ENCODE measurements around the gene WWC1.

The WWC1 gene

DNA sequence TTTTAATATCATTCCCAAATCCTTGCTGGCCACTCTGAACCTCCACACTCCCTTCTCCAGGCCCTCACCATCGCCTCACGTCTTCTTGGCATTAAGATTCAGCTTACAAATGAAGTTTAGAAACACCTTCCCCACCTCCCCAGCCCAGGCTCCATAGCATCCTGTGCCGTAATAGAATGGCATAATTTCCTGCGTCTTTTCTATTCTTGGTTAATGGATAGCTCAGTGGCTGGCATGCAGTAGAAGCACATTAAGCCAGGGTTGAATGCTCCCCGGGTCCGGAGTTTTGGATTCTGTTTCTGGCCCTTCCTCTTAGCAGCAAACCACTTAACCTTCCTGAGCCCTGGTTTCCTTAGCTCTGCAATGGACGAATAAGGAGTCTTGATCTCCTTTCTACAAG lies 13.8 kb downstream of the WWC1 start:
- WGBS: 93% methylated on average over 5 of the region's 7 CpGs
- Histone ChIP-seq H2AFZ (ENCODE audit: low read depth, low read length) (no peak overlapping the region), H3K4me3 (ENCODE audit: insufficient read depth in 1 of 2, low read depth in 1 of 2, low read length in 2 of 2) (no peak overlapping the region), H2BK15ac (ENCODE audit: low read depth, poor library complexity, severe bottlenecking) (no peak overlapping the region), H2BK5ac (ENCODE audit: low read depth, low read length, poor library complexity, severe bottlenecking) (no peak overlapping the region), H4K8ac (ENCODE audit: low read length) (no peak overlapping the region), H3K27me3 (ENCODE audit: control insufficient read depth in 1 of 2, insufficient read depth in 1 of 2, low read length in 2 of 2) (no peaks in the 10 kb centered on the region), H3K4ac (ENCODE audit: low read depth in 1 of 2, low read length in 2 of 2) (no peak overlapping the region), H2AK5ac (ENCODE audit: low read length, severe bottlenecking) (no peak overlapping the region), H3K9me3 (ENCODE audit: control insufficient read depth, low read length) (no peaks in the 10 kb centered on the region), H3K23ac (ENCODE audit: low read length in 2 of 2) (no peak overlapping the region), H3K14ac (ENCODE audit: low read length in 2 of 2) (no peak overlapping the region), H4K91ac (ENCODE audit: low read length) (no peak overlapping the region), H3K18ac (ENCODE audit: low read depth in 1 of 2, low read length in 2 of 2) (no peak overlapping the region), H3K4me2 (ENCODE audit: low read length, poor library complexity, severe bottlenecking) (peak overlapping the region; percentile 13), H3K4me1 (ENCODE audit: control insufficient read depth, insufficient read depth, low read depth, low read length) (peaks cover 11% of the 10 kb centered on the region), H3K36me3 (ENCODE audit: control insufficient read depth in 1 of 2, insufficient read depth in 2 of 2, low read depth in 1 of 2, low read length in 2 of 2) (no peaks in the 10 kb centered on the region), H2BK120ac (ENCODE audit: low read depth, low read length) (no peak overlapping the region), H3K79me1 (replicated peaks; ENCODE audit: low read length, poor library complexity, severe bottlenecking) (peaks cover 6% of the 10 kb centered on the region), H2BK12ac (ENCODE audit: low read length in 2 of 2) (no peak overlapping the region), H3K27ac (ENCODE audit: low read length, poor library complexity, severe bottlenecking) (peak overlapping the region; percentile 56), H3K9ac (ENCODE audit: low read length) (no peak overlapping the region)
- no peak for DNase-seq

DNA sequence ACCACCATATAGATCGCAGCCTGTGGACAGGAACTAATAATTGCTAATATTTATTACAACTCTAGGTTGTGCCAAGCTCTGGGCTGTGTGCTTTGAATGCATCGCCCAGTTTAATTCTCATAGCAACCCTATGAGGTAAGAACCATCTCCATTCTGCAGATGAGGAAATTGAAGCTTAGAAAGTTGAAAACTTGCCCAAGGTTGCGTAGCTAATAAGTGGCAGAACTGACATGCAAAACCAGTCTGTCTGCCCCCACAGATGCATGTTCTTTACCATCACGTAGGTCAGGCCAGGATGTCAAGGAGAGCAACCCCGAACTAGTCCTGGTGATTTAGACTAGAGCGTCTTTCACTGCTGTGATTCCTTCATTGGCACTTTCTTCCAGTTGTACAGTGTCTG lies 15.6 kb downstream of the WWC1 start:
- H3K79me1 ChIP-seq (replicated peaks; ENCODE audit: low read length, poor library complexity, severe bottlenecking): peaks cover 7% of the 10 kb centered on the region
- H3K9me3 ChIP-seq (ENCODE audit: control insufficient read depth, low read length): no peaks in the 10 kb centered on the region
- no peak overlapping the region for H2AFZ ChIP-seq (ENCODE audit: low read depth, low read length)
- no peak overlapping the region for H3K9ac ChIP-seq (ENCODE audit: low read length)
- H2BK120ac ChIP-seq (ENCODE audit: low read depth, low read length): no peak overlapping the region
- H2AK5ac ChIP-seq (ENCODE audit: low read length, severe bottlenecking): no peak overlapping the region
- H3K23ac ChIP-seq (ENCODE audit: low read length in 2 of 2): no peak overlapping the region
- H2BK15ac ChIP-seq (ENCODE audit: low read depth, poor library complexity, severe bottlenecking): no peak overlapping the region
- no peak overlapping the region for H3K27ac ChIP-seq (ENCODE audit: low read length, poor library complexity, severe bottlenecking)
- H4K8ac ChIP-seq (ENCODE audit: low read length): no peak overlapping the region
- H3K4me1 ChIP-seq (ENCODE audit: control insufficient read depth, insufficient read depth, low read depth, low read length): peaks cover 11% of the 10 kb centered on the region
- H3K4me2 ChIP-seq (ENCODE audit: low read length, poor library complexity, severe bottlenecking): no peak overlapping the region
- DNase-seq: no peak
- H3K4me3 ChIP-seq (ENCODE audit: insufficient read depth in 1 of 2, low read depth in 1 of 2, low read length in 2 of 2): no peak overlapping the region
- WGBS: 92% methylated on average over 5 of the region's 6 CpGs
- H4K91ac ChIP-seq (ENCODE audit: low read length): no peak overlapping the region
- no peak overlapping the region for H2BK5ac ChIP-seq (ENCODE audit: low read depth, low read length, poor library complexity, severe bottlenecking)
- H2BK12ac ChIP-seq (ENCODE audit: low read length in 2 of 2): no peak overlapping the region
- no peaks in the 10 kb centered on the region for H3K36me3 ChIP-seq (ENCODE audit: control insufficient read depth in 1 of 2, insufficient read depth in 2 of 2, low read depth in 1 of 2, low read length in 2 of 2)
- no peak overlapping the region for H3K14ac ChIP-seq (ENCODE audit: low read length in 2 of 2)
- no peak overlapping the region for H3K4ac ChIP-seq (ENCODE audit: low read depth in 1 of 2, low read length in 2 of 2)
- H3K18ac ChIP-seq (ENCODE audit: low read depth in 1 of 2, low read length in 2 of 2): no peak overlapping the region
- no peaks in the 10 kb centered on the region for H3K27me3 ChIP-seq (ENCODE audit: control insufficient read depth in 1 of 2, insufficient read depth in 1 of 2, low read length in 2 of 2)

DNA sequence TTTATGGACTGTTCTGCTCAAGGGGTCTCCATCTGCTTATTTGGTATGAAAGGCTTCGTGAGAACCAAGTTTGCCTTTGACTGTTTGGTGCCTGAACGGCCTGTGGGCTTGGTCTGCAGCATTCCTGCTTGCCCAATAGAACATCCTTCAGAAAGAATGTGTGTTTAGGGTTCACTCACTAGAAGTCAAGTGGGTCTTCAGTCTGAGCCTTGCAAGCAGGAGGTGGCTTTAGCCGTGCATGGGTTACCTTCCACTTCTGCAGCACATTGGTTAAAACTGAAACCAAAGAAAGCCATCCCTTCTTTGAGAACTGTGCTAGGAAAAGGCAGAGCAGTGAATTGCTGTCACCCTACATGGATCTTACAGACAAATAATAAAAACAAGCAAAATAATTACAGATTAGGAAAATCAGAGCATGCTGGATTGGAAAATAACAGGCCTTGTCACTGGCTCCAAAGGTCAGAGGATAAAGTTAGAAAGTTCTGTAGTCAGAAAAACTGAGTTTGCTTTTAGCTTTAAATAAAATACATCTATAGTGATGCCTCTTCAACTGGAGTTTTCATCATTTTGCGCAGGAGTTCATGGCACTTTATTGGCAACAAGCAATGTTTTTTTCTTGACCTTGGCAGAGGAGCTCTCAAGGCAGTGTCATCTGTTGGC lies 16.6 kb downstream of the WWC1 start:
- Histone ChIP-seq H3K9me3 (ENCODE audit: control insufficient read depth, low read length) (no peaks in the 10 kb centered on the region), H3K27me3 (ENCODE audit: control insufficient read depth in 1 of 2, insufficient read depth in 1 of 2, low read length in 2 of 2) (no peaks in the 10 kb centered on the region), H4K8ac (ENCODE audit: low read length) (no peak overlapping the region), H4K91ac (ENCODE audit: low read length) (no peak overlapping the region), H2BK12ac (ENCODE audit: low read length in 2 of 2) (no peak overlapping the region), H2AFZ (ENCODE audit: low read depth, low read length) (no peak overlapping the region), H2BK120ac (ENCODE audit: low read depth, low read length) (no peak overlapping the region), H3K18ac (ENCODE audit: low read depth in 1 of 2, low read length in 2 of 2) (no peak overlapping the region), H3K4me3 (ENCODE audit: insufficient read depth in 1 of 2, low read depth in 1 of 2, low read length in 2 of 2) (no peak overlapping the region), H3K27ac (ENCODE audit: low read length, poor library complexity, severe bottlenecking) (no peak overlapping the region), H3K36me3 (ENCODE audit: control insufficient read depth in 1 of 2, insufficient read depth in 2 of 2, low read depth in 1 of 2, low read length in 2 of 2) (no peaks in the 10 kb centered on the region), H2AK5ac (ENCODE audit: low read length, severe bottlenecking) (no peak overlapping the region), H3K14ac (ENCODE audit: low read length in 2 of 2) (no peak overlapping the region), H3K4ac (ENCODE audit: low read depth in 1 of 2, low read length in 2 of 2) (no peak overlapping the region), H2BK15ac (ENCODE audit: low read depth, poor library complexity, severe bottlenecking) (no peak overlapping the region), H3K79me1 (replicated peaks; ENCODE audit: low read length, poor library complexity, severe bottlenecking) (peaks cover 5% of the 10 kb centered on the region), H3K4me2 (ENCODE audit: low read length, poor library complexity, severe bottlenecking) (no peak overlapping the region), H2BK5ac (ENCODE audit: low read depth, low read length, poor library complexity, severe bottlenecking) (no peak overlapping the region), H3K9ac (ENCODE audit: low read length) (no peak overlapping the region), H3K4me1 (ENCODE audit: control insufficient read depth, insufficient read depth, low read depth, low read length) (peaks cover 8% of the 10 kb centered on the region), H3K23ac (ENCODE audit: low read length in 2 of 2) (no peak overlapping the region)
- no peak for DNase-seq
- WGBS: 94% methylated on average over 4 of the region's 4 CpGs

DNA sequence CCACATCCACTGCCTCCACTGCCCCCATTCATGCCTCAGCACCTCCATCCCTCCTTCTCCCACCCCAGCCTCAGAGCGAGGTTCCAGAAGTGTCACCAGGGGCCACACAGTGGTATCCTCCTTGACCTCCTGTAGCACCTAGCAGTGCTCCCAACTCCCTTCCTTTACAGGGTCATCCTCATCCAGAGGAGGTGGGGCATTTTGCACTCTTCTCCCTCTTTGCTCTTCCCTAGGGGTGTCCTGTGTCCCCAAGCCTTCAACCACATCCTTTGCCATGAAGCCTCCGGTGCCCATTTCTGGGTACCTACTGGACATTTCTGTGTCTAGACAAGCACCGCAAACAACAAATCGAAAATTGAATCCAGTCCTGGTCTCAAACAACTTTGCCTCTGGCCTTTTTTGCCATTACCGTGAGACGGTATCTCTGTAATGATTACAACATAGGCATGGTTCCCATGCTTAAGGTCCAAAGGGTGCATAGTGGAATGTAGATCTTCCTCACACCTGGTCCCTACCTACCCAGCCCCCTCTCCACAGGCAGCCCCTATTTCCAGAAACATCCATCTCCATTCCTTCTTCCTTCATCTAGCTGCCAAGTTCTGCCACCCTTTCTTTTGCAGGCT lies 17.6 kb downstream of the WWC1 start:
- Histone ChIP-seq H3K9ac (ENCODE audit: low read length) (no peak overlapping the region), H3K4me3 (ENCODE audit: insufficient read depth in 1 of 2, low read depth in 1 of 2, low read length in 2 of 2) (no peak overlapping the region), H3K4ac (ENCODE audit: low read depth in 1 of 2, low read length in 2 of 2) (no peak overlapping the region), H2BK120ac (ENCODE audit: low read depth, low read length) (no peak overlapping the region), H3K27me3 (ENCODE audit: control insufficient read depth in 1 of 2, insufficient read depth in 1 of 2, low read length in 2 of 2) (no peaks in the 10 kb centered on the region), H4K8ac (ENCODE audit: low read length) (no peak overlapping the region), H2BK15ac (ENCODE audit: low read depth, poor library complexity, severe bottlenecking) (no peak overlapping the region), H2BK5ac (ENCODE audit: low read depth, low read length, poor library complexity, severe bottlenecking) (no peak overlapping the region), H2BK12ac (ENCODE audit: low read length in 2 of 2) (no peak overlapping the region), H3K14ac (ENCODE audit: low read length in 2 of 2) (no peak overlapping the region), H3K79me1 (replicated peaks; ENCODE audit: low read length, poor library complexity, severe bottlenecking) (peaks cover 4% of the 10 kb centered on the region), H3K4me1 (ENCODE audit: control insufficient read depth, insufficient read depth, low read depth, low read length) (peaks cover 9% of the 10 kb centered on the region), H3K4me2 (ENCODE audit: low read length, poor library complexity, severe bottlenecking) (no peak overlapping the region), H2AK5ac (ENCODE audit: low read length, severe bottlenecking) (no peak overlapping the region), H3K27ac (ENCODE audit: low read length, poor library complexity, severe bottlenecking) (no peak overlapping the region), H2AFZ (ENCODE audit: low read depth, low read length) (no peak overlapping the region), H3K18ac (ENCODE audit: low read depth in 1 of 2, low read length in 2 of 2) (no peak overlapping the region), H4K91ac (ENCODE audit: low read length) (no peak overlapping the region), H3K23ac (ENCODE audit: low read length in 2 of 2) (no peak overlapping the region), H3K9me3 (ENCODE audit: control insufficient read depth, low read length) (no peaks in the 10 kb centered on the region), H3K36me3 (ENCODE audit: control insufficient read depth in 1 of 2, insufficient read depth in 2 of 2, low read depth in 1 of 2, low read length in 2 of 2) (no peaks in the 10 kb centered on the region)
- 88% methylated on average over 6 of the region's 6 CpGs for WGBS
- no peak for DNase-seq

Measured in mesenchymal stem cell (in vitro differentiated cells and primary cell).